CD4-positive, alpha-beta T cell treated with Interleukin-15 for 1 hour (primary cell): ENCODE data around the gene ZNF593.

Source experiments
- DNase-seq: peaks from one replicate; pipeline ENCODE4 v3.0.0-alpha.2; 2020

ZNF593 gene

GRCh38 chr1:26153966-26154532 lies 15.7 kb upstream of the ZNF593 start:
- DNase-seq, result no peak

- DNase-seq, result no peak
These were observed 15.0 kb upstream of the ZNF593 start for GRCh38 chr1:26154750-26155149.

- no peak for DNase-seq
These were observed 14.1 kb upstream of the ZNF593 start for GRCh38 chr1:26155370-26156284.

- no peak for DNase-seq
These were observed 13.2 kb upstream of the ZNF593 start for GRCh38 chr1:26156285-26157038.

- no peak for DNase-seq
These were observed 11.3 kb upstream of the ZNF593 start for GRCh38 chr1:26158271-26158907.

GRCh38 chr1:26158908-26159742 lies 10.6 kb upstream of the ZNF593 start, which contains the start of gene FAM110D:
FAM110D (plus strand) TSS chr1:26159079; CDS start chr1:26161292, 2,213 bp downstream.
- no peak for DNase-seq

GRCh38 chr1:26159743-26160039 lies 10.0 kb upstream of the ZNF593 start:
- no peak for DNase-seq

GRCh38 chr1:26160527-26161414 lies 8.9 kb upstream of the ZNF593 start:
- no peak for DNase-seq

- DNase-seq, result peak; percentile 36
These were observed 8.1 kb upstream of the ZNF593 start for GRCh38 chr1:26161415-26162219.

- no peak for DNase-seq
These were observed 7.4 kb upstream of the ZNF593 start for GRCh38 chr1:26162220-26162709.

- no peak for DNase-seq
These were observed 6.0 kb upstream of the ZNF593 start for GRCh38 chr1:26163684-26164035.

- DNase-seq, result peak; percentile 24
These were observed 5.5 kb upstream of the ZNF593 start for GRCh38 chr1:26164036-26164860.

GRCh38 chr1:26164861-26165842 lies 4.6 kb upstream of the ZNF593 start:
- no peak for DNase-seq

- DNase-seq, result no peak
These were observed 2.9 kb upstream of the ZNF593 start for GRCh38 chr1:26166719-26167281.

- no peak for DNase-seq
These were observed 1.1 kb upstream of the ZNF593 start, which contains the start of gene C1orf232 for GRCh38 chr1:26168410-26169197. C1orf232 (minus strand) TSS chr1:26168963; CDS start chr1:26168499, 464 bp downstream.

- no peak for DNase-seq
These were observed 532 bp upstream of the ZNF593 start for GRCh38 chr1:26169198-26169554.

- no peak for DNase-seq
These were observed 739 bp downstream of the ZNF593 start for GRCh38 chr1:26170472-26170821.
